SK-N-MC (cell line): ENCODE measurements around the gene SUN1.

Experiments
- EZH2 ChIP-seq: fragments of 200-600 bp; sonication (generic); IDR thresholded peaks from one replicate; pipeline ENCODE4 v1.6.1; 2017; ENCODE audit warnings: antibody characterized with exemption
- FOXP2 ChIP-seq: optimal IDR thresholded peaks from 2 replicates; pipeline ENCODE3; 2011; ENCODE audit warnings: mild to moderate bottlenecking, moderate library complexity; ENCODE audit not compliant: insufficient read depth; ENCODE audit errors: extremely low read length, control extremely low read depth
- POLR2AphosphoS5 ChIP-seq: IDR thresholded peaks from 2 replicates; pipeline ENCODE4 v1.6.1; 2012; ENCODE audit warnings: mild to moderate bottlenecking, low read depth, low read length, borderline replicate concordance

DNA sequence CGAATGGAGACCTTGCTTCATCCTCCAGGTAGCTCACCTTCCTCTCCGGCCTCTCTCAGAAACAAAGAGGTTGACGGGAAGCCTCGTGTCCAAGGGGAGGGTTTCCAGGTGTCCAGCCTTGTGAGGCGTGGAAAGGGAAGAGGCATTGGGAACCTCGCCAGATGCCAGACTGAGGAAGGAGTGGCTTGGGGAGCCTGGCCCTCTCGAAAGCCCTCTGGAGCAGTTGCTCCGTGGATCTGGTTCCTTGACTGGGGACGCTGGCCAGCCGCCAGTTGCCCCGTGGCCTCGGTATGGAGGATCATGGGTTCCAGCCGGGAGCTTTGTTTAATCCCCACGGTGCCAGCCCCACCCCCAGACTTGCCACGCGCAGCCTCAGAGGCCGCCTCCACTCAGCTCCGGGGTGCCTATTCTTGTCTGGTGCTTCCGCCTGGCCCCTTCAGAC lies 30.3 kb upstream of the SUN1 start:
- TF ChIP-seq POLR2AphosphoS5 (no peak), FOXP2 (no peak), EZH2 (no peak)
